Heart left ventricle (tissue), 13 donors: Measurements from ENCODE around the gene CYP21A2.
"Not testable (repeated sequence)": the region's sequence is repeated elsewhere in the genome, so short reads cannot be mapped to it uniquely, and the experiment has no call there.

Experiments
- CTCF ChIP-seq, 12 donors: fragments of 200-600 bp; sonication (generic) in 4 of 12; IDR thresholded peaks; one replicate each; pipeline versions ENCODE4 v1.5.0 to v1.8.0; 2018 to 2022; ENCODE audit warnings: antibody characterized with exemption in 12 of 12, mild to moderate bottlenecking in 5 of 12
- POLR2A ChIP-seq, 2 donors: fragments of 450-650 bp; IDR thresholded peaks; one replicate each; pipeline ENCODE4 v1.6.1; 2017; ENCODE audit warnings: antibody characterized with exemption in 2 of 2, mild to moderate bottlenecking in 2 of 2, moderate library complexity in 2 of 2
- donor health status: ischemic (EF 13 %, LVEDD 7.1; RV severe dilation, severe dysfunction).
- donor health status: DM: no; HTN: yes; CAD: no.
- donor health status: DM: no; HTN: no; CAD: no.
- donor health status: ischemic (EF 25% LVEDD 6.9; RV normal size, moderate dysfunction).
- donor health status: ischemic (EF 25% LVEDD 5.7; RV mildly dilated, moderate dysfunction).
- donor health status: ischemic (EF 35%, LVEDD 5.7; RV mildly dilated, moderate dysfunction).
- donor health status: nonischemic (EF 11% LVEDD 7.7; RV severe dilation, severe dysfunction).
- donor health status: DM: yes; HTN: yes; CAD: no.
- donor health status: PGD.
- donor health status: ischemic (EF 29% LVEDD 5.4; RV normal size, mild dysfunction).
- donor health status: nonischemic (EF 23%, LVEDD 6.1; RV moderate dilation, normal function).

- not testable (repeated sequence) for TF ChIP-seq CTCF, POLR2A (IDR thresholded peaks at IDR 0.05)
Measured at GRCh38 chr6:32067521-32067920, 29.3 kb downstream of the CYP21A2 start.
